A549 (cell line): ENCODE results near the gene ST8SIA2.

Source experiments
- CBX8 ChIP-seq: fragments of 200-600 bp; sonication (generic); IDR thresholded peaks from 2 replicates; pipeline ENCODE4 v1.6.1; 2016
- CEBPB ChIP-seq, 2 experiments: fragments of >200 bp in 1 of 2; sonication (Bioruptor Twin) in 1 of 2; formaldehyde crosslinking in 1 of 2; IDR thresholded peaks; 2 replicates each; pipeline ENCODE4 v1.6.1; 2012 to 2016
- CHD2 ChIP-seq: fragments of 150-350 bp; IDR thresholded peaks from 2 replicates; pipeline ENCODE4 v1.6.1; 2014; ENCODE audit warnings: low read length; ENCODE audit not compliant: partially characterized antibody
- JUN ChIP-seq, 2 experiments: fragments of >200 bp; sonication (Bioruptor Twin); formaldehyde crosslinking; IDR thresholded peaks; 2 replicates in 1 of 2; 3 replicates in 1 of 2; pipeline ENCODE4 v1.6.1; 2016 to 2017
- KDM5A ChIP-seq: fragments of 200-600 bp; sonication (generic); IDR thresholded peaks from 2 replicates; pipeline ENCODE4 v1.6.1; 2016; ENCODE audit warnings: antibody characterized with exemption, mild to moderate bottlenecking
- MAFK ChIP-seq: fragments of 450-650 bp; IDR thresholded peaks from 2 replicates; pipeline ENCODE4 v1.6.1; 2014; ENCODE audit not compliant: partially characterized antibody
- MYC ChIP-seq: IDR thresholded peaks from 2 replicates; pipeline ENCODE4 v1.6.1; 2012; ENCODE audit warnings: mild to moderate bottlenecking, inconsistent platforms, low read length, improper control_type of control experiment, borderline replicate concordance
- POLR2A ChIP-seq: IDR thresholded peaks from 2 replicates; pipeline ENCODE4 v1.6.1; 2012; ENCODE audit warnings: mild to moderate bottlenecking, low read length
- RAD21 ChIP-seq, 2 experiments: fragments of >200 bp in 1 of 2; sonication (Bioruptor Twin) in 1 of 2; formaldehyde crosslinking in 1 of 2; IDR thresholded peaks in 1 of 2; conservative IDR thresholded peaks in 1 of 2; 2 replicates in 1 of 2; 3 replicates in 1 of 2; pipeline ENCODE4 v1.6.1; 2012 to 2018; ENCODE audit warnings: inconsistent platforms in 1 of 2
- TF ChIP-seq, protein P1 (sequence below): fragments of >200 bp; sonication (Bioruptor Twin); formaldehyde crosslinking; IDR thresholded peaks from 3 replicates; pipeline ENCODE4 v1.5.1; 2016
- TF ChIP-seq, protein P2 (sequence below): IDR thresholded peaks from 2 replicates; pipeline ENCODE4 v1.6.1; 2012
- TF ChIP-seq, protein P3 (sequence below): IDR thresholded peaks from 2 replicates; pipeline ENCODE4 v1.6.1; 2012; ENCODE audit warnings: low read depth, borderline replicate concordance

DNA sequence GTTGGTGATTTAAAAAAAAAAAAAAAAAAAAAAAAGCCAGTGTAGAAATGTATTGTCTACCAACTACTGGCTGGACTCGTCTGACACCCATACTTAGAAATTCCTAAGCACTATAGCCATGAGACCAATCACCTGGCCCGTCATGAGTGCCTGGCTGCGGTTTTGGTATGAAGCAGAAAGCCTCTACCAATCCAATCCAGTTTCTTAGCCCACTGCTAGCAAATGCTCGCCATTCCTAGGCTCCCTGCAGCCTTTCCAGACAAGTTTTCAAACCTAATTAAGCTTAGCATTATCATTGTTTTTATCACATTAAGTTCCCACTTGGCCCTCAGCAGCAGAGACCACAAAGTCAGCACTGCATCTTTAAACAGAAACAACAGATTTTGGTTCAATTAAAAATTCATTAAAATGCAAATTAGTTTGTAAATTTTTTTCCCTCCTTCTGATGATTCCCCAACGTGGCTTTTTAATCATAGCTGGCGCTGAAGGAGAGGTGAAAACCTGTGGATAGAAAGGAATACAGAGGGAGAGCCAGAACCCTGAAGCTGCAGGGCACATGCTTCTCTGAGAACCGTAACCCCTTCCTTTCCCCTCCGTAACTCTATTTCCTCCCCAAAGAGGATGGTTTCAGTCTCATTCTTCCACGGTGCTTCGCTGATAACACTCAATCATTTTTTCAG lies 32.2 kb upstream of the ST8SIA2 start:
- TF ChIP-seq, protein P1, sequence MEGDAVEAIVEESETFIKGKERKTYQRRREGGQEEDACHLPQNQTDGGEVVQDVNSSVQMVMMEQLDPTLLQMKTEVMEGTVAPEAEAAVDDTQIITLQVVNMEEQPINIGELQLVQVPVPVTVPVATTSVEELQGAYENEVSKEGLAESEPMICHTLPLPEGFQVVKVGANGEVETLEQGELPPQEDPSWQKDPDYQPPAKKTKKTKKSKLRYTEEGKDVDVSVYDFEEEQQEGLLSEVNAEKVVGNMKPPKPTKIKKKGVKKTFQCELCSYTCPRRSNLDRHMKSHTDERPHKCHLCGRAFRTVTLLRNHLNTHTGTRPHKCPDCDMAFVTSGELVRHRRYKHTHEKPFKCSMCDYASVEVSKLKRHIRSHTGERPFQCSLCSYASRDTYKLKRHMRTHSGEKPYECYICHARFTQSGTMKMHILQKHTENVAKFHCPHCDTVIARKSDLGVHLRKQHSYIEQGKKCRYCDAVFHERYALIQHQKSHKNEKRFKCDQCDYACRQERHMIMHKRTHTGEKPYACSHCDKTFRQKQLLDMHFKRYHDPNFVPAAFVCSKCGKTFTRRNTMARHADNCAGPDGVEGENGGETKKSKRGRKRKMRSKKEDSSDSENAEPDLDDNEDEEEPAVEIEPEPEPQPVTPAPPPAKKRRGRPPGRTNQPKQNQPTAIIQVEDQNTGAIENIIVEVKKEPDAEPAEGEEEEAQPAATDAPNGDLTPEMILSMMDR: no peak
- TF ChIP-seq CHD2 (no peak), POLR2A (no peak), MAFK (no peak), JUN (IDR thresholded peaks at IDR 0.05) (no peak), RAD21 (conservative IDR thresholded peaks at IDR 0.05 in 1 of 2, IDR thresholded peaks at IDR 0.05 in 1 of 2) (no peak), KDM5A (no peak), MYC (no peak), CBX8 (no peak), CEBPB (IDR thresholded peaks at IDR 0.05) (no peak)
- TF ChIP-seq, protein P2, sequence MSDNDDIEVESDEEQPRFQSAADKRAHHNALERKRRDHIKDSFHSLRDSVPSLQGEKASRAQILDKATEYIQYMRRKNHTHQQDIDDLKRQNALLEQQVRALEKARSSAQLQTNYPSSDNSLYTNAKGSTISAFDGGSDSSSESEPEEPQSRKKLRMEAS: no peak
- TF ChIP-seq, protein P3, sequence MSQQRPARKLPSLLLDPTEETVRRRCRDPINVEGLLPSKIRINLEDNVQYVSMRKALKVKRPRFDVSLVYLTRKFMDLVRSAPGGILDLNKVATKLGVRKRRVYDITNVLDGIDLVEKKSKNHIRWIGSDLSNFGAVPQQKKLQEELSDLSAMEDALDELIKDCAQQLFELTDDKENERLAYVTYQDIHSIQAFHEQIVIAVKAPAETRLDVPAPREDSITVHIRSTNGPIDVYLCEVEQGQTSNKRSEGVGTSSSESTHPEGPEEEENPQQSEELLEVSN: no peak
